HTERT RPE-1 (cell line): ENCODE data around the gene ZIC2.

Source experiments
- in situ Hi-C: fragments of 300-500 bp; cut with MboI; formaldehyde crosslinking; loops from 4 replicates; pipeline ENCODE4 v1.14.3; 2020; ENCODE audit warnings: low sequenced_read_pairs

ZIC2 gene

GRCh38 chr13:99985886-99986527 is 4.4 kb downstream of the ZIC2 start:
- in situ Hi-C loops: no loop called here

- in situ Hi-C loops: no loop called here
These were observed 5.2 kb downstream of the ZIC2 start for GRCh38 chr13:99986741-99987140.

DNA sequence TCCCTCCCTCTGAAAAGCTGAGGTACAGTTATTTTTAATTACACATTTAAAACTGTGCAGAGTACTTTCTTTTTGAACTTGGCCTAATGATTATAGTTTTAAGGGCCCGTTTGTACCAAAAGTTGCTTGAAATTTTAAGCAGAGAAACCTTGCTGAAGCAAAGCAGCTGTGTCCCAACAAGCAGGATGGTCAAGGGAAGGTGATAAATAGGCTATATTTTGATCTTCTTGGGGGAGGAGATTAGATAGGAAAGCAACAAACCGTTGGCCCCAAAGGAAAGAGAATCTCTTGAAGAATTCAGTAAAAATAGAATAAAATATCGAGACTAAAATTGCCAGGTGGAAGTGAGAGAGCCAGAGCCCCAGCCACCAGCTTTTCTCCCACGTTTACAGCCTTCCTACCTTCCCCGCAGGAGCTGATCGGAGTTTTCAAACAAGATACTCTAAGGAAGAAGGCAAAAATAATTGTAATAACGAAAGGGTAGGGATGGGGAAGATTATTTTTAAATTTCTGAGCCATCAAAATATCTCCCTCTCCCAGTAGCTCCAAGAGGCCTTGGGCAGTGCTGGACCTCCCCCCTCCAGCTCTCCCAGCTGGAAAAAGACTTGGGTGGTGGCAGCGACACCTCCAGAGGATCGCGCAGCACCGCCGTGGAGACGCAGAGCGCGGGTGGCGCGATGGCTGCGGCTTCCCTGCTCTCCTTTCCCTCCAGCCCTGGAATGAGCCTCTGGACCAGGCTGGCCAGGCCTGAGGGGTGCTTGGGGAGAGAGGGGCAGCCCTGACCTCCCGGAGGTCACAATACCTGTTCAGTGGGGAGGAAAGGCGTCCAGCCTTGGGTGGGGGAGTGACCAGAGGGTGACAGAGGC is 5.8 kb downstream of the ZIC2 start:
- in situ Hi-C loops: no loop called here

- in situ Hi-C loops: no loop called here
These were observed 7.1 kb downstream of the ZIC2 start for GRCh38 chr13:99988529-99989275.

- in situ Hi-C loops: no loop called here
These were observed 7.9 kb downstream of the ZIC2 start for GRCh38 chr13:99989276-99990125.

DNA sequence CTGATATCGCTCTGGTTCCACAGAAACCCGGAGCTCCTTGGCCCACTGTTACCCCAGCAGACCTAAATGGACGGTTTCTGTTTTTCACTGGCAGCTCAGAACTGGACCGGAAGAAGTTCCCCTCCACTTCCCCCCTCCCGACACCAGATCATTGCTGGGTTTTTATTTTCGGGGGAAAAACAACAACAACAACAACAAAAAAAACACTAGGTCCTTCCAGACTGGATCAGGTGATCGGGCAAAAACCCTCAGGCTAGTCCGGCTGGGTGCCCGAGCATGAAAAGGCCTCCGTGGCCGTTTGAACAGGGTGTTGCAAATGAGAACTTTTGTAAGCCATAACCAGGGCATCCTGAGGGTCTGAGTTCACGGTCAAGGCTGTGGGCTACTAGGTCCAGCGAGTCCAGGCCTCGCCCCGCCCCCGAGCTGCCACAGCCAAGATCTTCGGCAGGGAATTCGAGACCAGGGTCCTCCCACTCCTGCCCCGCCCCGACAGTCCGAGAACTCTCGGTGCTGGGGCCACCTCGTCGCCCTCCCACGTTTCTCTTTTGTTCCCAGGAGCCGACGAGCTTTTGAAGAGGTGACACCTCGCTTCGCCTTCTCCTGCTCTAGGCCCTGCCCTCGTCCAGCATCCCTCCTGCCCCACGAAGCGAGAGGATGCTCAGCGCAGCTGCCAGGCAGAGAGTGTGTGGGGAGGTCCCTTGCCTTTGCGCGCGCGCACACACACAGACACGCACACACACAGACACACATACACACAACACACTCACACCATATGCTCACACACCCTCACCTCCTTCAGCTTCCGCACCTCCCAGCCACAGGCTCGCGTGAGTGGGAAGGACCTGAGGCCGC is 8.8 kb downstream of the ZIC2 start:
- in situ Hi-C loops: no loop called here

GRCh38 chr13:99991013-99991827 is 9.6 kb downstream of the ZIC2 start:
- in situ Hi-C loops: no loop called here

DNA sequence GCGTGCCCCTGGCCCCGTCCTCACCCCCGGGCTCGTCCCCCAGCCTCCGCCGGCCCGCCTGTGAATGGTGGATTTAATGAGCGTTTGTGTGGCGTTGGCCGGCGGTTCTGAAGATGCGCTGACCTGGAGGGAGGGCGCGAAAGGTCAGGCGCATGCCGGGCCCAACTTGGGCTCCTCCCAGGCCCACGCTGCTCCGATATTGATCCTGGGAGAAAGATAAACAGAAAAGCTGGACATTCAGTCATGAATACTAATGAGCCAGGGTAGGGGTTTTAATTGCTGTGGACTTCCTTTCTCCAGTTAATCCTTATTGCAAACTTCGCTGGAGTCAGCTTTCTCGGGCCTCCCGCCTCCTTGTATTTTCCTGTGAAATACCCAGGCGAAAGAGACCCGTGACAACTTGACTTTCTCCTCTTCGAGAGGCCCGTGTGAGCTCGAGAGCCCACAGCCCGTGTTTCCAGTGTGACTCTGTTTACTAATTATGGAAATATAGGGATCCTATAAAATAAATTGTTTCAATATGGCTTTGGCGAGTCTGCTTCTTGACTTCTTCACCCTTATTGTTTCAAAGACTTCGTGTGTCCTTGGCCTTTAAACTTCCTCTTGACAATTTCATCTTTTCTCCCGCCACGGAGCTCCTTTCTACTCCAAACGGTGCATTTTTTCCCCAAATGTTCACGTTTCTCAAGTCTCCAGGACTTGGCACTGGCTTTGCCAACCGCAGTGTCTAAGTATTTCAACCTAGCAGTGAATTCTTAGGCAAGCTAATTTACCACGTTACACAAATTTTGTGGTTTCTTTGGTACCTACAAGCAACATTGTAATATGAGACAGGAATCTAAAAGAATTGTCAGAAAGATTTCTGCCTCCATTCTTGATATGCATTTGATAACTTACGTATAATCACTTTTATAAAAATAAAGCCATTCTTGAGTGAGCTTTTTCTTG is 10.5 kb downstream of the ZIC2 start:
- in situ Hi-C loops: no loop called here

DNA sequence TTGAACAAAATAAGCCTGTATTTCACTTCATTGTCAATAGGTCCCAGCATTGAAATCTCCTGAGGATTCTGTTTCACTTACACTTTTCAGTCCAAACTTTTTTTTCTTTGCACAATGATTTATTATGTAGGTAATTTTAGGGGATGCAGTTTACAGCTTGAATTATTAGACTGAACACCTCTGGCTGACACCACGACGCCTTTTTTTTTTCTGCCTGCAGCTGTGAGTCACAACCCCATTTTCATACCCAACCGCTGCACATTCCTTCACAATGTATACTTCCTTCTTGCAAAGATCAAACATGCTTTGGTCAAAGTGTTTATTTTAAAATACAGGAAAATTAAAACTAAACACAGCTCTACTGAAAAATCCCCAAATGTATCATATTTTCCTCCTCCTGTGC is 11.4 kb downstream of the ZIC2 start:
- in situ Hi-C loops: no loop called here

DNA sequence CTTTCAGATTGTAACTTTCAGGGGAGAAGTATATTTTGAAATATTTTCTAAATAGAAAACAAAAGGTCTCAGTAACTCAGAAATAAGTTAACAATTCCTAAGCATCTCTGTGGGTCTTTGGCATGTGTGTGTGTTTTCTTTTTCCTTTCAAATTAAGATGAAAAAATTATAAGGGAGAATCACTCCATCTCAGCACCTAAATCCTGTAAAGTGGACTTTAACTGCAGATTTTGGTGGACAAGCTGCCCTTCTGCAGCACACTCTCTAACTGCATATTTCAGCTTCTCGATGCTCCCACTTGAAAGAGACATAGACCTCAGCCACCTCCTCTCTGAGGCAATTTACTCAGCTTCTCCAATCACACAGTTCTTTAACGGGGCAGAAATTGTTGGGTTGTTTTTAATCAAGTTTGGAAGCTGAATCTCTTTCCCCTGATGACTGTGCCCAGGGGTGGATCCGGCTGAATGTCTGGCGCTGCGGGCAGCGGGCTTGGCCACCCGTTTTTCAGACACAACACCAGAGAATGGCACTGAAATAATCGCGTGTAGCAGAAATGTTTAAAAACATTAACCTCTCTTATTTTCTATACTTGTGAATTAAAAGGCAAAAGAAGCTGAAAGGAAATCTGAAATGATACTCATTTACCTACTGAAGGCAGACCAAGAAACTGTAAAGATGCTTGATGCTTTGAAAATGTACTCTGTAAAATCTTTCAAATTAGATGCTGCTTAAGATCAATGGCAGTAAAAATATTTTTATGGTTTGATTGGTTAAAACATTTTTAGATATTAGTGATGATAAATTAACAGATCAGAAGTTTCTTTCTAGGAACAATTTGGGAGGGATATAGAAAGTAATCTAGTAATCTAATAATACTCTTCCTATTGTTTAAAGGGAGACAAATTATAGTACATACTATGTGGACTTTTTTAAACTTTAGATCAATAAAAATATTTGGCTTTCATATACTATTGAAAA is 12.4 kb downstream of the ZIC2 start:
- in situ Hi-C loops: no loop called here

- in situ Hi-C loops: no loop called here
These were observed 13.0 kb downstream of the ZIC2 start for GRCh38 chr13:99994638-99995020.

DNA sequence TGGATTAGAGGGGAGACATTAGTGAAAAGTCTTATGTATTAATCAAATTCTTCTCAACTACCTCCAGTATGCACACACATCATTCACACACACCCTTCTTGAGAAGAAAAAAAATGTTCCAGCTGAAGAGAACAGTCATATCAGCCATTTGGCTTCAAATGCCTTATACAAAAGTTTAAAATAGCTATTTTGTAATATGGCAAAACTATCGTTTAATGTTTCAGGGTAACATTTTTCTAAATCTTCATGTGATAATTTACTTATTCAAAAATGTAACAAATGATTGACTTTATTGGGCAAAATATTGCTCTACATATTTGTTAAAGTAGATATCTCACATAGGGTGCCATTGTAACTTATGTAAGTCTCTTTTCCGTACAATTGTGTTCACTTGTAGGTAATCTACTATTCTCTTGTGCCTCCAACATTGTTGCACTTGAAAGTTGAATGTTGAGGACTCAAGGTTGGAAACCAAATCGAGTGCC is 13.6 kb downstream of the ZIC2 start:
- in situ Hi-C loops: no loop called here

DNA sequence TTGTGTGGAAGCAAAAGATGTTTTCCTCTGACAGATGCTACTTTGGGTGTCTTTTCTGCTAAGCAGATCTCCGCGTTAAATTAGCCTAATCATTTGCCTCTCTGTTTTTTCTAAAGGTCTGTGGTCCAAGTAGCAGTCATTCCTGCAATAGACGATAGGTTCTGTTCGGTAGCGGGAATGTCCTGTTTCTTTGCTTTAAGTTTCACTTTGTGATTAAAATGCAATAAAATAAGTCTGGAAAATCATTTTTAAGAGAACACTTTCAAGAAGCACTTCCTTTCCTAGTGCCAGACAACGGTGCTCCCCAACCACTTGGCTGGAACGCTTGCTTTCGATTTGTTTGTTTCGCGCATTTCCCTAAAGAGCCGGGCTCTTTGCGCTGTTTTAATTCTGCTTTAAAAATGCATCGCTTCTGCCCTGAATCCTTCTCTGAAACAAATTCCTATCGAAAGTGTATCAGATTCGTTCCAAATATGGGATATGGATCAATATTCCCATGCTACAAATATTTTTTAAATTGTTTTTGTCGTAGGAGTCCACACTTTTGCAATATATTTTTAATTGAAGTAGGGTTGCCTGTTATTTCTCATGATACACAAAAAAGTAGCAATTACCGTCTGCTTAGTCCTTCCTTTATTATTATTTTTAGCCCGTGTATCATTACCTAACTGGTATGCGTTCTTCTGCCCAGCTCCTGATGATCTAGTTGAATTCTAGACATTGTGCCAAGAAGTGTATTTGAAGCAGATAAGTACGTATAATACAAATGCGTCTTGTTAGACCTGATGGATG is 14.2 kb downstream of the ZIC2 start:
- in situ Hi-C loops: no loop called here

- in situ Hi-C loops: no loop called here
These were observed 14.9 kb downstream of the ZIC2 start for GRCh38 chr13:99996381-99996973.

DNA sequence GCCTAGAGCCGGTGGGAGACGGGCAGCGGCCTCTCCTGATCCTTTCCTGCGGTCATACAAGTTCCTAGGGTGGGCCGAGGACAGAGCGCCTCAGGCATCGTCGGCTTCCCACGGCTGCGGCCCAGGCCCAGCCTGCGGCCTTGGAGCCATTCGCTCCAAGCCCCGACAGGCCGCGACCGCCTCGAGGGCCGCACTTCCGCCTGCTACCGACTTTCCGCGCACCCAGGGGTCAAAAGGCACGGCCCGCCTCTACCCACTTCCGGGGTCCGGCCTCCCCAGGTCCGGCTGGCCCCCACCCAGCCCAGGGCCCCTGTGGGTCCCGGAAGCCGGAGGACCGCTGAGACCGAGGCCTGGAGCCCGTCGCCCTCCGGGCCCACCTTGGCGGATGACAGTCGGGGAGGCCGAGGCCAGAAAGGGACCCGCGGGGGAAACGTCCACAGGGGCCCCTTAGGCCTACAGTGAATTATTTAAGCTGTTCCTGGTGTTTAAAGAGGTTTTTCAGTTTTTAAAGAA is 16.2 kb downstream of the ZIC2 start:
- in situ Hi-C loops: no loop called here
